NOMO-1 (cell line): ENCODE measurements around the gene DUOX2.
"Not testable (repeated sequence)": the region's sequence is repeated elsewhere in the genome, so short reads cannot be mapped to it uniquely, and the experiment has no call there.

Experiments used
- DNase-seq, 2 experiments: peaks; one replicate each; lab custom pipeline; 2025; ENCODE audit not compliant: unreplicated experiment in 2 of 2; lab: John Stamatoyannopoulos, UW

DUOX2 gene

GRCh38 chr15:45120081-45120972 lies 6.4 kb upstream of the DUOX2 start:
- no peak for DNase-seq

- DNase-seq: no peak
These were observed 5.0 kb upstream of the DUOX2 start for GRCh38 chr15:45118996-45119395.

- DNase-seq: peak; percentile 84 to 87
These were observed 4.2 kb upstream of the DUOX2 start for GRCh38 chr15:45118131-45118588.

- no peak for DNase-seq
These were observed 3.5 kb upstream of the DUOX2 start for GRCh38 chr15:45117308-45118130.

GRCh38 chr15:45116482-45117307 lies 2.7 kb upstream of the DUOX2 start:
- DNase-seq: no peak

GRCh38 chr15:45116006-45116481 lies 2.1 kb upstream of the DUOX2 start:
- DNase-seq: no peak

- DNase-seq: no peak
These were observed 1.4 kb upstream of the DUOX2 start for GRCh38 chr15:45115312-45115820.

- DNase-seq: no peak
These were observed 746 bp upstream of the DUOX2 start for GRCh38 chr15:45114751-45115085.

GRCh38 chr15:45113380-45113990 lies 487 bp downstream of the DUOX2 start:
- DNase-seq: no peak

GRCh38 chr15:45112591-45113379 lies 1.2 kb downstream of the DUOX2 start:
- no peak for DNase-seq

GRCh38 chr15:45112143-45112590 lies 1.8 kb downstream of the DUOX2 start:
- no peak for DNase-seq

- no peak for DNase-seq
These were observed 2.4 kb downstream of the DUOX2 start for GRCh38 chr15:45111390-45112142.

- DNase-seq: no peak
These were observed 3.6 kb downstream of the DUOX2 start for GRCh38 chr15:45110256-45110820.

GRCh38 chr15:45107941-45108630 lies 5.9 kb downstream of the DUOX2 start:
- no peak for DNase-seq

- no peak for DNase-seq
These were observed 7.8 kb downstream of the DUOX2 start for GRCh38 chr15:45106002-45106790.

- DNase-seq: no peak
These were observed 8.4 kb downstream of the DUOX2 start for GRCh38 chr15:45105586-45105985.

GRCh38 chr15:45104170-45104569 lies 9.8 kb downstream of the DUOX2 start:
- not testable (repeated sequence) for DNase-seq
